WERI-Rb-1 (cell line): ENCODE measurements around the gene LONP2.

ENCODE experiments used
- DNase-seq: peaks from one replicate; pipeline ENCODE4 v3.0.0-alpha.2; 2020
- H3K27ac ChIP-seq: fragments of 250-450 bp; sonication (Bioruptor Pico); 2 replicates; pipeline ENCODE4 v1.5.1; 2020; ENCODE audit warnings: mild to moderate bottlenecking, moderate library complexity
- H3K27me3 ChIP-seq: fragments of 250-450 bp; sonication (Bioruptor Pico); 2 replicates; pipeline ENCODE4 v1.5.1; 2021; ENCODE audit warnings: mild to moderate bottlenecking, low read depth, moderate library complexity; ENCODE audit not compliant: insufficient read depth, severe bottlenecking
- H3K36me3 ChIP-seq: fragments of 250-450 bp; sonication (Bioruptor Pico); 2 replicates; pipeline ENCODE4 v1.5.1; 2020; ENCODE audit warnings: mild to moderate bottlenecking, moderate library complexity
- H3K4me3 ChIP-seq: 2 replicates; pipeline ENCODE4 v1.5.1; 2011; ENCODE audit warnings: low read depth, mild to moderate bottlenecking, control low read depth, low read length
- H3K9me3 ChIP-seq: fragments of 250-450 bp; sonication (Bioruptor Pico); 2 replicates; pipeline ENCODE4 v1.5.1; 2021; ENCODE audit warnings: mild to moderate bottlenecking, moderate library complexity; ENCODE audit not compliant: severe bottlenecking
- CTCF ChIP-seq: IDR thresholded peaks from 2 replicates; pipeline ENCODE4 v1.5.1; 2011; ENCODE audit warnings: low read depth, mild to moderate bottlenecking, control low read depth, inconsistent platforms, low read length

LONP2 gene

GRCh38 chr16:48252013-48252412, 7.9 kb downstream of the LONP2 start:
- no peak for TF ChIP-seq CTCF
- no peak overlapping the region for H3K27ac ChIP-seq
- DNase-seq = no peak

GRCh38 chr16:48256579-48257177, 12.6 kb downstream of the LONP2 start:
- peaks cover 49% of the 10 kb centered on the region for H3K36me3 ChIP-seq
- H3K27me3 ChIP-seq = no peaks in the 10 kb centered on the region
- no peak for TF ChIP-seq CTCF
- DNase-seq = no peak
- no peak overlapping the region for H3K4me3 ChIP-seq
- H3K9me3 ChIP-seq = no peaks in the 10 kb centered on the region
- H3K27ac ChIP-seq = no peak overlapping the region

More at GRCh38 chr16:48252013-48252412, 7.9 kb downstream of the LONP2 start:
- no peak overlapping the region for H3K4me3 ChIP-seq
- H3K9me3 ChIP-seq = no peaks in the 10 kb centered on the region
- peaks cover 20% of the 10 kb centered on the region for H3K36me3 ChIP-seq
- no peaks in the 10 kb centered on the region for H3K27me3 ChIP-seq

- no peak for DNase-seq
- Histone ChIP-seq H3K4me3 (no peak overlapping the region), H3K27ac (no peak overlapping the region), H3K9me3 (no peaks in the 10 kb centered on the region), H3K27me3 (no peaks in the 10 kb centered on the region), H3K36me3 (peaks cover 61% of the 10 kb centered on the region)
- TF ChIP-seq CTCF = no peak
Measured at GRCh38 chr16:48261569-48261968, 17.5 kb downstream of the LONP2 start.

- no peaks in the 10 kb centered on the region for H3K27me3 ChIP-seq
- H3K36me3 ChIP-seq = peaks cover 56% of the 10 kb centered on the region
- H3K27ac ChIP-seq = no peak overlapping the region
- no peak overlapping the region for H3K4me3 ChIP-seq
- no peaks in the 10 kb centered on the region for H3K9me3 ChIP-seq
- no peak for DNase-seq
- no peak for TF ChIP-seq CTCF
Measured at GRCh38 chr16:48262631-48263030, 18.5 kb downstream of the LONP2 start.

GRCh38 chr16:48269011-48269410, 24.9 kb downstream of the LONP2 start:
- H3K27me3 ChIP-seq = no peaks in the 10 kb centered on the region
- no peak overlapping the region for H3K27ac ChIP-seq
- H3K9me3 ChIP-seq = no peaks in the 10 kb centered on the region
- peaks cover 20% of the 10 kb centered on the region for H3K36me3 ChIP-seq
- no peak overlapping the region for H3K4me3 ChIP-seq
- no peak for DNase-seq
- no peak for TF ChIP-seq CTCF

- Histone ChIP-seq H3K4me3 (no peak overlapping the region), H3K27ac (no peak overlapping the region), H3K27me3 (no peaks in the 10 kb centered on the region), H3K36me3 (peaks cover 14% of the 10 kb centered on the region), H3K9me3 (no peaks in the 10 kb centered on the region)
- DNase-seq = no peak
- TF ChIP-seq CTCF = no peak
Measured at GRCh38 chr16:48271728-48272127, 27.6 kb downstream of the LONP2 start.
